ENCODE measurements around the gene PDAP1.

PDAP1 gene

DNA sequence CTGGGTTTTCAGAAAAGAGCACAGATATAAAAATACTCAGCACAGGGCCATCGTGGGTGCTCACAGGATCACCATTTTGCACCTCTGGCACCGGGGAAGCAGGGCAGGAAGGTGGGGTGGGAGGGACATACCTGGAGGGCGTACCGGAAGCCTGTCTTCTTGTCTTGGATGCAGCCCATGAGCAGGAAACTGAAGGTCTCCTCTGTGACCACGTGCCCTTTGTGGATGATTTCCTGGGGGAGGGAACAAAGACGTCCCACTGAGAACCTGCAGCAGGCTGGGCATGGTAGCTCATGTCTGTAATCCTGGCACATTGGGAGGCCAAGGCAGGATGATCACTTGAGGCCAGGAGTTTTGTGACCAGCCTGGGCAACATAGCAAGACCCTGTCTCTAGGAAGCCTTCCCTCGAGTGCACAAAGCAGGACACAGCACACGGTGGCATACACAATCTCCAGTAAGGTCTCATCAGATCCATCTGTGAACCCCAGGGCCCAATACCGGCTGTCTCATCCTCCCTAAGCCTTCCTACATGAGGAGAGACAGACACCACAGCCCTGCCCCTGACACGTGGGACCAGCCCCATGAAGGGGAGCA lies 20.7 kb upstream of the PDAP1 start:
- no peak for DNase-seq

DNA sequence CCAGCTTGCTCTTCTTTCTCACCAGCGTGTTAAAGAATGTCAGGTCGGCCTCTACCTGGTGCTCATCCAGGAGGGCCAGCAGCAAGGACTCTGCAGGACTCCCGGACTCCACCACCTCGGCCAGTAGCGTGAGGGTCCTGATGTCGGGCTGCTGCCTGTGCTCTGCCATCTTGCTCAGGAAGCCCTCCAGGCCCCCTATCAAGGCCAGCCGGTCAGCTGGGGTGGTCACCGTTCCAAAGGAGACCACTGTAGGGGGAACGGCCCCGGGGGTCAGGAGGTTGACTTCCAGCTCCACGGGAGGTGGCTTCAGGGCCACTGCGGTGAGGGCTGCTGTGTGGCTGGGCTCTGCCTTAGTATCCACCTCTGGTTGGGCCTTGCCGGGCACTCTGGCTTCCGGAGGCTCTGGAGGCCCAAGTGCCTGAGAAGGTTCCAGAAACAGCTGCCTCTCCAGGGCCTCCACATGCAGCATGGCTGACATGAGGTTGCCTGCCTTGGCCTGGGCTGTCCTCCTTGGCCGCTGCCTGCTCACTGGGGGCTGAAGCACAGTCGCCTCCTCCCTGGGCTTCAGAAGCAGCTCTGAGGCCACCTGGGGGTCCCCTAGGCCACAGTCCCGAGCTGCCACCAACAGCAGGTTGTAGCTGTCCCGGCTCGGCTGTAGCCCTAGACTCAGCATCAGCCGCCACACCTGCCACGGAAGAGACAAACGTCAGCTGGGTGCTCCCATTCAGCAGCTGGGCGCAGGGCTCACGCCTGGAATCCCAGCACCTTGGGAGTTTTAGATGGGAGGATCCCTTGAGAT lies 16.7 kb upstream of the PDAP1 start:
- DNase-seq: no peak

DNA sequence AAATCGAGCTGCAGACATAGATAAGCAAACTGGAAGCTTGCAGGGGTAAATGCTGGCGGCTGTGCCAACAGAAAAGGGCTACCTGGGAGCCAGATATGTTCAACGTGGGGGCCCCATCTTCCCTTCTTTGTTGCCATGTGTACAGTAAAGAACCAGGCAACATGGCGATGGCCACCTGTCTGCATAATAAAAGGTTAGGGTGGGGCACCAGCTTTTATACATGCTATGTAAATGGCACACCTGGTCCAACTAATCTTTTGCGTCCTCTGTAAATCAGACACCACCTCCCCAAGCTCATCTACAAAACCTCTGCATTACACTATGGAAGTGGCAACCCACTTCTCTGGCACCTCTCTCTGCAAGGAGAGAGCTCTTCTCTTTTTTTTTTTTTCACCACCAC lies 14.2 kb upstream of the PDAP1 start:
- DNase-seq: no peak

DNA sequence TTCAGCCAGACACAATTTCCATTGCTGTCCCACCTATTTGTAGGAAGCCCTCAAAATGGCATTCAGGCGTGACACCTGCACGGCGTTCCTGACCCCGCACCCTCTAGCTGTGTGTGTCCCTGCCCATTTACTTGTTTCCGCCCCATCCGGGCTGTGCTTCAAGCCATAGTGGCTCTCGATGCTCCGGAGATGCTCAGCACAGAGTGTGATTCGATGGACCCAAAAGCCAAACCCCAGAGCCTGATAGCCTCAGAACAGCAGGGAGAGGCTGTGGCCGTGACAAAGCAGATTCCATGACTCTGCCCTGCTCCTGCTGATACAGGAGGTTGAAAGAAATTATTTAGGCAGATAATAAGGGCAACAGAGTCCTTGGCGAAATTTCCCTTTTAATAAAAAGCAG lies 13.8 kb upstream of the PDAP1 start:
- DNase-seq: no peak

DNA sequence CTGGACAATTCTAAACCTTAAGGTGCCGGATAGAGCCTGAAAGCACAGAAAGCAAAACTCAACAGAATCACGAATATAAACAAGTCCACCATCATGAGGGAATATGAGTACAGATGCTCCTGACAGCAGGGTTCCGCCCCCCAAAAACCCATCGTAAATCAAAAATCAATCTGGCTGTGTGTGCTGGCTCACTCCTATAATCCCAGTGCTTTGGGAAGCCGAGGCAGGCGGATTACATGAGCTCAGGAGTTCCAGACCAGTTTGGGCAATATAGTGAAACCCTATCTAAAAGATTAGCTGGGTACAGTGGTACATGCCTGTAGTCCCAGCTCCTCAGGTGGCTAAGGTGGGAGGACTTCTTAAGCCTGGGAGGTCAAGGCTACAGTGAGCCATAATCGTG lies 12.6 kb upstream of the PDAP1 start:
- no peak for DNase-seq

DNA sequence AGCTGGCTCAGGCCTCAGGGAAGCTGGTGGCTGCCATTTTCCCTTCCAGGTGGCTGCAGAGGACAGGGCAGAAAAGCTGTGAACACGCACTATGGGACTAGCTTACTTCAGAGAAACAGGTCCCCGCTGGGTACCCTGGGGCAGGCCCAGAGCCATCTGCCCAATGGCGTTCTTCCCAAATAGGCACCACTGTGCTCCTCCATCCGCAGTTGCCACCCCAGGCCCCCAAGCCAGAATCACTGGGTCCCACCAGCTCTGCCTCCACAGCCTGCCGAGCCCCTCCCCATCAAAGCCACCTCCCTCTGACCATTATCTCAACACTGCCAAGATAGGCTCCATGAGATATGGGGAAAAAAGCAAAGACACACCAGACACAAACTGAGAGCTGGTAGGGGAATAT lies 11.8 kb upstream of the PDAP1 start:
- no peak for DNase-seq

DNA sequence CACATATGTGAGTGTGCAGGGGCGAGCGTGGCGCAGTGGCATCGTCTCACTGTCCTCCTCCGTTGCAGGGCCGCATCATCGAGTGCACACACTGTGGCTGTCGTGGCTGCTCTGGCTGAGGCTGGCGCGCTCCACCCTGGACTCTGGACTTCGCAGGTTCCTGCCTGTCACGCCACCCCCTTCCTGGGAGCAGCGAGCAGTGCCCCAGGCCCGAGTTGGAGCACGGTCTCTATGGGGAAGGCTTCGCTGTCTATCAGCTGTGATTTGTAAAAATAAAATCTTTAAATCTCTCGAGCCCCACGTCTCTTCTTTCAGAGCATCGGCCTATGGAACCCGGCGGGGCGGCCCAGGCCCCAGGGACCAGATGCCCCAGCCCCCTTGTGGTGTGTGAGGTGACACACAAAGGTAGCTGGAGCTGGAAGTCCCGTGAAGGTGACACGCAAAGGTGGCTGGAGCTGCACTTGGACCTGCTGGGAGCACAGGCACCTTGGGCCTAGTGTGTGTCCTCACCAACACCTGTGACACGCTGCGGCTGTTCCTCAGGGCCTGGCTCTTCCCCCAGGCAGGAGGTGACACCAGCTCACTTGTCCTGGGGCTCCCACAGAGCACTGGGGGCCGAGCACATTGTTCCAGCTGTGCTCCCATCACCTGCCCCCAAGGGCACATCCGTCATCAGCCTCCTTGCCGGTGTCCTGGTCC lies 11.1 kb upstream of the PDAP1 start:
- DNase-seq: no peak

DNA sequence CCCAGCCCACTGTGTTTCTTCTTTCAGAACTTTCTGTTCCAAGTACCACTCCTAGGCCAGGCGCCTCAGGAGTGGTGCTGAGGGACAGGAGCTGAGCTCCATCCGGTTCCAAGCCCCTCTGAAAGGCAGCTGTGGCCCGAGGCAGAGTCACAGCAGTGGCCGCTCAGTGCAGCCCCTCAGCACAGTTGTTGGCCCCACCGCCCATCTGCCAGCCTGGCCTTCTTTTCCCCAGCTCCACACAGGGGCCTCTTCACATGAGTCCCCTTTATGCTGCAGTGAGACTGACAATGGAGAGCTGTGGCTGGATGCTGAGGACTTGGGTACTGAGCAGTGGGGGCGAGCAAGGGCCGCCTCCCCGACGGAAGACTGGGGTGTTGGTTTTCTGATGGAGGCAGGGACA lies 9.9 kb upstream of the PDAP1 start:
- DNase-seq: no peak

DNA sequence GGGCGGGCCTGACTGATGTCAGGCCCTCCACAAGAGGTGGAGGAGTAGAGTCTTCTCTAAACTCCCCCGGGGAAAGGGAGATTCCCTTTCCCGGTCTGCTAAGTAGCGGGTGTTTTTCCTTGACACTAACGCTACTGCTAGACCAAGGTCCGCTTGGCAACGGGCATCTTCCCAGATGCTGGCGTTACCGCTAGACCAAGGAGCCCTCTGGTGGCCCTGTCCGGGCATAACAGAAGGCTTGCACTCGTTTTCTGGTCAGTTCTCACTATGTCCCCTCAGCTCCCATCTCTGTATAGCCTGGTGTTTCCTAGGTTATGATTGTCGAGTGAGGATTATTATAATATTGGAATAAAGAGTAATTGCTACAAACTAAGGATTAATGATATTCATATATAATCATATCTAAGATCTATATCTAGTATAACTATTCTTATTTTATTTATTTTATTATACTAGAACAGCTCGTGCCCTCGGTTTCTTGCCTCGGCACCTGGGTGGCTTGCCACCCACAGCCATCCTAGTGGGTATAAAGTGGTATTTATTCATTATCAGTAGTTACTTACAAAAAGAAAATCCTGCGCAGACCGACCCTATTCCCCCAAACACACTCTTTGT lies 7.2 kb upstream of the PDAP1 start:
- DNase-seq: peak in 27 of 56 donors; percentile 1 to 76 (median 33)

DNA sequence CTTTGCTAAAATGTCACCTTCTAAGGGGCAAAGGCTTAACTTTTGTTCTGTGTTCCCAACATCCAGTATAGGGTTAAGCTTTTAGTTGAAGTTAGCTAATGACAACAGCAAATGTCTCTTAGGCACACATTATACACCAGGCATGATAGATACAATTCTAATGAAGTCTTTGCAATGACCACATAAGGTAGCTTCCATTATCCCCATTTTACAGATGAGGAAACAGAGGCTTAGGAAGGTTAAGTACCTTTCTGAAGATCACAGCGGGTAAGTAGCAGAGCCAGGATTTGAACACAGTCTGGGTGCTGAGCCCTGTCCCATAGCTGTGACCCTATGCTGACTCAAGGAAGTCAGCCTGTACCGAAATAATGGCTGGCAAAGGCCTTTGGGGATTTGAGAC lies 2.2 kb upstream of the PDAP1 start:
- DNase-seq: no peak

DNA sequence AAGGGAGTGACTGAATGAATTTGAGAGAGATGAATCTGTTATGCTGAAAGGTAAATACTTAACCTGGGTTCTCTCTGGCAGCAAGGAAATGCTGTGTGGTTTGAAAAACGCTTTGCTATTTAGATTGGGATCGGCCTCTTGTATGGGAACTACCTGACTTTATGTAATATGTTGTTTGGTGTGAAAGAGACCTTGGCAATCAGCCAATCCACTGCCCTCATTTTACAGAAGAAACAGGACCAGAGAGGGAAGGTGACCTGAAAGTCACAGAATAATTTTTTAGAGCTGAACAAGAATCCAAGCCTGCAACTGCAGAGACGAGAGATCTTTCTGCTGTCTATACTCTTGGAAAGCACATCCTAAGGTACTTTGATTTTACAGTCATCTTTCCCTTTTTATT lies 1.4 kb upstream of the PDAP1 start:
- DNase-seq: no peak

DNA sequence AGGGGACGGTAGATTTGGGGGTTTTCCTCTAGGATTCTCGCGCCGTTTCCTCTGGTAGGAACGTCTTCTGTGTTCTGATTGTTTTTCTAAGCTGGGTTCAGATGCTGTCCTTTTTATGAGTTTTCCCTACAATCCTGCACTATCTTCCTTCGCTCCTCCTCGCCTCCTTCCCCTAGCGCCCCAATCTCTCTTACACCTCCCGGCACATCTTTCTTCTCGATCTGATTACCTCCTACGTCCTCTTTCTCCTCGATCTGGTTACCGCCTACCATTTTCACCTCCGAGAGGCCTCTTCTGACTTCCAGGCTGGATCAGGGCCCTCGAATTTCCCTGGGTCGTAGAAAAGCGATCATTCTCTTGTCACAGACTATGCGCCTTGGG lies 785 bp upstream of the PDAP1 start:
- DNase-seq: no peak

DNA sequence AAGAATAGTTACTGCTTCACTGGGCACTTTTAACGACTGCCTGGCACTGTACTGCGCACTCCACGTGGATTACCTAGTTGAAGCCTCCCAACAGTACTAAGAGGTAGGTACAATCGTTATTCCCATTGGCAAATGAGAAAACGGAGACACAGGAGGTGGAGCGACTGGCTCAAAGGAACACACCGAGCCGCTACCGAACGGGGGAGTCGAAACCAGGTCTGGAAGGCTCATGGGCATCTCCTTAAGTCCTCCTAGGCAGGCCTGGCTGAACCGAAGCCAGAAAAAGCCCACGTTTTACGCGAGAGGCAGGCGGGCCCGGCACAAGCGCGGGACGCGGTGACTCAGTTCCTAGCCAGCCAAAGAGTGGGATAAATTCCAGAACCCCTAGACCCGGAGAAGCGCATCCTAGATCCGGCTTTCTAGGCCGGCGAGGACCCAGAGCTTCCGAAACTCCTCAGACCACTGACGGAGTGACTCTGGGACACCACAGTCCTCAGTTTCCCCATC lies 472 bp downstream of the PDAP1 start:
- peak in 26 of 56 donors; percentile 16 to 68 (median 45) for DNase-seq

DNA sequence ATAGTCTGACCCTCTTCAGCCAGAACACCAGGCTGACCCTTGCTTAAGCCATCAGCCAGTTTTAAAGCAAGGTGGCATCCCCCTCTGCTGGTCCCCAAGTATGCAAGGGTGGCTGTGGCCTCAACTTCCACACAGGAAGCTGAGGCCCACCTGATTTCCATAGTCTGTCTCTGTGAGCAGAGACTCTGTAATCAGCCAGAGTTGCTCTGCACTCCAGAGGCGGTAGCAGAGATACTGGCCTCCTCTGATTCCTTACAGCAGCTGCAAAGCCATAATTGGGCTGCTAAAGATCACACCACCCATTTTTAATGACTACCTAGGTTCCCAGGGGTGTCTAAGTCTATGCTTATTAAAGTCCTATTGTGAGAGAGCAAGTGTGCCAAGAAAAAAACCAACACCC lies 1.8 kb downstream of the PDAP1 start:
- no peak for DNase-seq

DNA sequence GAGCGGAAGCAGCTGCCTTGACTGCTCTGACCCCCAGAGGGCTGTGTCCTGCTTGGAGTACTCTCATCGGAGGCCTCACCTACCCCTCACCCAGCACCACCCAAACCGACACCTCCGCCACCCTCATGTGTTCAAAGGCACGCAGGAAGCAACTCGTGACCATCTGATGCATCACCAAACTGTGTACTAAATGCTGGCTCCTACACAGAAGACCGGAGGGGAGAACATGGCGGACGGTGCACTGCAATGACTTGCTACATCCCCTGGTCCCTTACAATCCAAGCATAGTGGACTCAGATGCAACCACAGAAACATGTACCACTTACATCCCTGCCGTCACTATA lies 3.4 kb downstream of the PDAP1 start:
- DNase-seq: no peak

DNA sequence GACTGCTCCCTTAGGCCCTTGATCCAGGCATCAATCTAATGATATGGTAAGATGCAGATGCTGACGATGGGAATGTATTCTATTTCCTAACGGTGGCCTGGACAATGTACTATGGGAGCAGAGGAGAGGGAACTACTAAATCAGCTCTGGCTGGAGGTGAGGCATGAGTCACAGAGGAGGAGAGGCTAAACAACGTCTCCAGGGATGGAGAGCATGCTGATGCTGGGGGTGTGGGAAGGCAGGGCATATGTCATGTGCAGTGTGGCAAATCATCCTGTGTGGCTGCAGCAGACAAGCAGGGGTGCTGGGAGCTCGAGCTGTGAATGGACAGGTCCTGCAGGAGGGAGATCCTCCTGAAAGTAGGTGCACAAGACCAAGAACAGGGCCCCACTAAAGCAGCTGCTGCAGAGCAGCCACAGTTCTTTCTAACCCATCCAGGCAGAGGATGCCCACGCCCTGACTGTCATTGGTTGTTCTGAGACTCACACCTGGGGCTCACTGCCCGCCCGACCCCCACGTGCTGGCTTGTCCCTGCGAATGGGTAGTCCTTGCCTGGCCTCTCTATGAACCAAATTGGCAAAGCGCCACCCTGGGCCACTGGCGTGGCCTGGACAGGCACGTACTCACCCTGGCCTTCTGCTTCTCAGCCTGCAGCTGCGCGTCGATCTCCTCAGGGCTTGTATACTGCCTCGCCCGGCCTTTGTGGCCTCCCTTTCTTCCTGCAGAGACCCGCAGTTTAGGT lies 4.0 kb downstream of the PDAP1 start:
- DNase-seq: no peak

DNA sequence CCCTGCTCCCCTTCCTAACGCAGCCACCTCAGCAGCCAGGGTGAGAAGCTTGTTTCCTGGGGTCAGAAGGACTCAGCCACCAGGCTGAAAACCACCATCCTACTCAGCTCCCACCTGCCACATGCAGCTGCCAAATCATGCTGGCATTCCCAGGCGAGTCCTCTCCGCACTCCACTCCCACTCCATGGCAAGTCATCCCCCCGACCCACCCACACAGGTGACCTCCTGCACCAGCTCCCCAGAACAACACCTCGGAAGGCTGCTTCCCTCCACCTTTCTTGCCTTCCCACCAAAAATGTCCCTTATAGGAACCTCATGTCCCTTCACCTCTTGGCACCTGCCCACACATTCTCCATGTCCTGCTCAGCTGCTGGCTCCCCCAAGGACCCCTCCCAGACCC lies 4.6 kb downstream of the PDAP1 start:
- DNase-seq: no peak

DNA sequence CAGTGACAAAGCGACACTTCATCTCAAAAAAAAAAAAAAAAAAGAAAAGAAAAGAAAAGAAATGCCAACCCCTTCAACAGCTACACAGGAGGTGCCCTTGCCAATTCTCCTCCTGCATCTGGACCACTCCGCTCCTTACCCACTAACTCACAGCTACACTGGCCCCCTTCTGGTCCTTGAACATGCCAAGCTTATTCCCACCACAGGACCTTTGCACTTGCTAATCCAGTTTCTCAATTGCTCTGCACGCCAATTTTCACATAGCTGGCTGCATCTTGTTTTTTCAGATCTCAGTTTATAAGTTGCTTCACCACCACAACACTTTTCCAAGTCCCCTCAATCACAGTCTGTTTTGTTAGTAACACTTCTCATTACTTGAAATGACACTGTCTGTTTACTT lies 5.5 kb downstream of the PDAP1 start:
- no peak for DNase-seq

DNA sequence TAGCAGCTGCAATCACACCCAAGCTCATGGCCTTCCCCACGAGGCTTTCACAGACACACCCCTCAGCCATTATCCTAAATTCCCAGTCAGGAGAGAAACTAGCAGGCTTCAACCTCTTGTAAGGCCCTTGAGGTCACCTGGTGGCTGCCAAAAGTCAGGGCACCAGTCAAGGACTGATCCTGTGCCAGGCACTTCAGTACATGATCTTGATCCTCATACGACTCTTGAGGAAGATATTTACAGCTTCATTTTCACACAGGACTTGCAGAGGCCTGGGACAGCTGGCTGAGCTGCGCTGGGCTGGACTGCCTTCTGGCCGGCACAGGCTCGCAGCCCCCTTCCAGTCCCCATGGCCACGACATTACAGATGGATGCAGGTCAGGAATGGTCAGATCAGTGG lies 8.8 kb downstream of the PDAP1 start:
- DNase-seq: no peak

DNA sequence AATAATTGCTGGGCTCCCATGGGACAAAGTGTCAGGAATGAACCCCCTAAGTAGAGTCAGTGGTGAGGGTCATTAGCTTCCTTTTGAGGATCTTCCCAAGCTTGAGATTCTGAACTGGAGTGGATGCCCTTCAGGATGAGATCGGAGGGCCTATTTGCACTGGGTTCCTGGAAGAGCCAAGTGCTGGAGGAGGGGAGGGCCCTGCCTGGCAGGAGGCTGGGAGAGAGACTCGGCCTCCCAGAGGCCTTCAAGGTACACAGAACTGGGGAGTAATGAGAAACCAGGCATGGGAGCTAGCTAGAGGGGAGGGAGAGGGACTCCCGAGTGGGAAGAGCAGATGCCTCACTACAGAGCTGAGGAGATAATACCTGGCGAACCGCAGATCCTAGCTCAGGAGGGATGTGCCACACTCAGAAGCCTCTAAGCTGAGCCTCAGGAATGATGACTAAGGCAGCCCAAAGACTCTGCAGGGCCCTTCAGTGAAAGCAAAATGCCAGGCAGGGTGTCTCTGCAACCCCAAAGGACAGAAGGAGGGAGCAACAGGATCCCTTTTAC lies 9.4 kb downstream of the PDAP1 start:
- DNase-seq: no peak

DNA sequence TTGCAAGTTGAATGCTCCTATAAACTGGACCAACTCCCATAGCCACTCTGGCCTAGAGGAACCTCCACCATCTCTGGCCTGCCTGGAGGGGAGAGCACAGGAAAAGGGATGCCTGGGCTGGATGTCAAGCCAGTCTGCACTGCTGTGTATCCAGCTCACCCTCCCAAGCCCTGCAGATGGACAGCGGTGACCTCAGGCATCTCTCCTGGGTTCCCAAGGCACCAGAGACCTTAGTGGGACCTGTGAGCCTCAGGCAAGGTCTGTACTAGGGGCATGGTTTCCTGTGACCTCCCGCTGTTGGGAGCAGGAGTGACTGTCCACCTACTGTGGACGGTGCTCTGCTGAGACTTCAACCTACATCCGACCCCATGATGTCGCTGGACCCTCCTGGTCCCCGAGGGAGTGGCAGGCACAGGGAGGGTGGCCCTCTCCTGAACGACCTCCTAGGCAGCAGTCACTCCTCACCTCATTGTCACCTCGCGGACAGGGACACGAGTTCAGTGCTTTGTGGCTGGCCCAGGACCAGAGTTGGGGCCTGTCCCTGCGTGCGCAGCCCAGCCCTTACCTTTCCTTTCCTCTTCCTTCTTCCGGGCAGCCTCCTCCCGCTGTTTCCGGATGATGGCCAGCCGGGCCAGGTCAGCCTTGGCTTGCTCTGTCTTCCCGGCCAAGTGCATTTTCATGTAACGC lies 11.0 kb downstream of the PDAP1 start:
- DNase-seq: no peak
